B cell (primary cell): ENCODE data around the gene KIRREL3.

Source experiments
- EZH2 ChIP-seq: IDR thresholded peaks from 2 replicates; pipeline ENCODE4 v1.6.1; 2012; ENCODE audit warnings: borderline replicate concordance, low read depth, mild to moderate bottlenecking, moderate library complexity, low read length; ENCODE audit not compliant: insufficient read depth, poor library complexity, severe bottlenecking
- TF ChIP-seq, protein P1 (sequence below): fragments of 200-600 bp; IDR thresholded peaks from one replicate; pipeline ENCODE4 v1.8.0; 2022; ENCODE audit warnings: antibody characterized with exemption, mild to moderate bottlenecking

DNA sequence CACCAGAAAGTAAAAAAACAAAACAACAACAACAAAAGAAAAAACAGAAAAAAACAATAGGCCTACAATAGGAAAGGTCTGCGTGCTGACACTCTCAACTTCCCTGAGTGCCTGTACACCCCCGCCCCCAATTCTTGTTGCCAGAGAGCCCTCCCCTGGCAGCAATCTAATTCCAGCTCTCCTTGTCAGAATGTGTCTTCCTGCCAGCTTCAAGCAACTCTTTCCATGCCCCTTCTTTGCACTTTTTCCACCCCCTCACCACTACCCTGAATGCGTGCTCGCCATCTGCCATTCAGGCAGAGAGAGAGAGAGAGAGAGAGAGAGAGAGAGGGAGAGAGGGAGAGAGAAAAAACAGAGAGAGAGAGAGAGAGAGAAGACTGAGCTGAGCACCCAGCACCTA is 245.0 kb downstream of the KIRREL3 start:
- TF ChIP-seq, protein P1, sequence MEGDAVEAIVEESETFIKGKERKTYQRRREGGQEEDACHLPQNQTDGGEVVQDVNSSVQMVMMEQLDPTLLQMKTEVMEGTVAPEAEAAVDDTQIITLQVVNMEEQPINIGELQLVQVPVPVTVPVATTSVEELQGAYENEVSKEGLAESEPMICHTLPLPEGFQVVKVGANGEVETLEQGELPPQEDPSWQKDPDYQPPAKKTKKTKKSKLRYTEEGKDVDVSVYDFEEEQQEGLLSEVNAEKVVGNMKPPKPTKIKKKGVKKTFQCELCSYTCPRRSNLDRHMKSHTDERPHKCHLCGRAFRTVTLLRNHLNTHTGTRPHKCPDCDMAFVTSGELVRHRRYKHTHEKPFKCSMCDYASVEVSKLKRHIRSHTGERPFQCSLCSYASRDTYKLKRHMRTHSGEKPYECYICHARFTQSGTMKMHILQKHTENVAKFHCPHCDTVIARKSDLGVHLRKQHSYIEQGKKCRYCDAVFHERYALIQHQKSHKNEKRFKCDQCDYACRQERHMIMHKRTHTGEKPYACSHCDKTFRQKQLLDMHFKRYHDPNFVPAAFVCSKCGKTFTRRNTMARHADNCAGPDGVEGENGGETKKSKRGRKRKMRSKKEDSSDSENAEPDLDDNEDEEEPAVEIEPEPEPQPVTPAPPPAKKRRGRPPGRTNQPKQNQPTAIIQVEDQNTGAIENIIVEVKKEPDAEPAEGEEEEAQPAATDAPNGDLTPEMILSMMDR = no peak
- TF ChIP-seq EZH2 = no peak
